ENCODE data around the gene CHCHD5.

Gene CHCHD5

GRCh38 chr2:112625474-112626114 lies 41.2 kb downstream of the CHCHD5 start:
- no peak for TF ChIP-seq CTCF (IDR thresholded peaks at IDR 0.05; ENCODE audit: insufficient read depth, low read depth, low read length, missing control alignments)
- no peak for DNase-seq (ENCODE audit: low read depth)
- H3K4me3 ChIP-seq (ENCODE audit: low read length): no peak overlapping the region

- DNase-seq (ENCODE audit: low read depth): peak; percentile 73
- H3K4me3 ChIP-seq (ENCODE audit: low read length): no peak overlapping the region
- TF ChIP-seq CTCF (IDR thresholded peaks at IDR 0.05; ENCODE audit: insufficient read depth, low read depth, low read length, missing control alignments): peak; percentile 90
Measured at GRCh38 chr2:112626604-112627059, 42.2 kb downstream of the CHCHD5 start.

GRCh38 chr2:112627060-112628040 lies 42.9 kb downstream of the CHCHD5 start:
- H3K4me3 ChIP-seq (ENCODE audit: low read length): no peak overlapping the region
- peak; percentile 97 for DNase-seq (ENCODE audit: low read depth)
- TF ChIP-seq CTCF (IDR thresholded peaks at IDR 0.05; ENCODE audit: insufficient read depth, low read depth, low read length, missing control alignments): no peak

GRCh38 chr2:112629224-112629623 lies 44.8 kb downstream of the CHCHD5 start:
- TF ChIP-seq CTCF (IDR thresholded peaks at IDR 0.05; ENCODE audit: insufficient read depth, low read depth, low read length, missing control alignments): no peak
- no peak for DNase-seq (ENCODE audit: low read depth)
- H3K4me3 ChIP-seq (ENCODE audit: low read length): no peak overlapping the region

GRCh38 chr2:112629823-112630222 lies 45.4 kb downstream of the CHCHD5 start:
- no peak overlapping the region for H3K4me3 ChIP-seq (ENCODE audit: low read length)
- DNase-seq (ENCODE audit: low read depth): no peak

GRCh38 chr2:112630268-112630667 lies 45.9 kb downstream of the CHCHD5 start:
- H3K4me3 ChIP-seq (ENCODE audit: low read length): no peak overlapping the region
- no peak for TF ChIP-seq CTCF (IDR thresholded peaks at IDR 0.05; ENCODE audit: insufficient read depth, low read depth, low read length, missing control alignments)
- DNase-seq (ENCODE audit: low read depth): no peak

More at GRCh38 chr2:112629823-112630222, 45.4 kb downstream of the CHCHD5 start:
- no peak for TF ChIP-seq CTCF (IDR thresholded peaks at IDR 0.05; ENCODE audit: insufficient read depth, low read depth, low read length, missing control alignments)

Data from epithelial cell of esophagus (primary cell).